Hepatocyte (in vitro differentiated cells): ENCODE data around the gene SLC6A3. TPM values are rescaled to one million over a fixed set of nuclear protein-coding genes. Genes with fewer than 3 reads are reported as not detected.

ENCODE experiments used
- DNase-seq: peaks from one replicate; pipeline ENCODE4 v3.0.0-alpha.2; 2016; ENCODE audit warnings: low spot score
- H2AFZ ChIP-seq: fragments of 200-600 bp; sonication (generic); 2 replicates; pipeline ENCODE4 v1.6.0; 2016; ENCODE audit warnings: antibody characterized with exemption, mild to moderate bottlenecking
- H3K27ac ChIP-seq: fragments of 200-600 bp; sonication (generic); 2 replicates; pipeline ENCODE4 v1.5.1; 2016; ENCODE audit warnings: mild to moderate bottlenecking
- H3K27me3 ChIP-seq: fragments of 200-600 bp; sonication (generic); 2 replicates; pipeline ENCODE4 v1.6.1; 2016
- H3K36me3 ChIP-seq: fragments of 200-600 bp; sonication (generic); replicated peaks from 2 replicates; pipeline ENCODE4 v1.5.1; 2016; ENCODE audit warnings: low read depth; ENCODE audit not compliant: insufficient read depth
- H3K4me1 ChIP-seq: fragments of 200-600 bp; sonication (generic); 2 replicates; pipeline ENCODE4 v1.5.1; 2016; ENCODE audit warnings: mild to moderate bottlenecking, moderate library complexity; ENCODE audit not compliant: insufficient read depth
- H3K4me2 ChIP-seq: fragments of 200-600 bp; sonication (generic); 2 replicates; pipeline ENCODE4 v1.6.0; 2016
- H3K4me3 ChIP-seq: fragments of 200-600 bp; sonication (generic); 2 replicates; pipeline ENCODE4 v1.5.1; 2016; ENCODE audit warnings: mild to moderate bottlenecking
- H3K79me2 ChIP-seq: fragments of 200-600 bp; sonication (generic); 2 replicates; pipeline ENCODE4 v1.6.0; 2017; ENCODE audit warnings: mild to moderate bottlenecking
- H3K9me2 ChIP-seq: fragments of 200-600 bp; sonication (generic); replicated peaks from 2 replicates; pipeline ENCODE4 v1.6.0; 2017; ENCODE audit warnings: mild to moderate bottlenecking; ENCODE audit not compliant: insufficient read depth
- H3K9me3 ChIP-seq: fragments of 200-600 bp; sonication (generic); 2 replicates; pipeline ENCODE4 v1.5.1; 2016; ENCODE audit warnings: low read depth, mild to moderate bottlenecking
- H4K20me1 ChIP-seq: fragments of 200-600 bp; sonication (generic); 2 replicates; pipeline ENCODE4 v1.6.0; 2016; ENCODE audit warnings: mild to moderate bottlenecking; ENCODE audit not compliant: insufficient read depth, poor library complexity, severe bottlenecking
- CTCF ChIP-seq: fragments of 200-600 bp; sonication (generic); IDR thresholded peaks from 2 replicates; pipeline ENCODE4 v1.5.1; 2016; ENCODE audit warnings: antibody characterized with exemption, mild to moderate bottlenecking; ENCODE audit not compliant: poor library complexity
- EZH2 ChIP-seq: fragments of 200-600 bp; sonication (generic); IDR thresholded peaks from 2 replicates; pipeline ENCODE4 v1.6.1; 2016; ENCODE audit warnings: antibody characterized with exemption, mild to moderate bottlenecking, borderline replicate concordance
- EZH2phosphoT487 ChIP-seq: fragments of 200-600 bp; sonication (generic); IDR thresholded peaks from one replicate; pipeline ENCODE4 v1.6.1; 2018; ENCODE audit warnings: antibody characterized with exemption, mild to moderate bottlenecking, low read depth, moderate library complexity; ENCODE audit not compliant: unreplicated experiment, severe bottlenecking
- WGBS: methylation state at CpG from one replicate; pipeline ENCODE4 v1.1.6; 2016; ENCODE audit warnings: low lambda C conversion rate; ENCODE audit errors: missing lambda C conversion rate; 5-methylcytosine and 5-hydroxymethylcytosine counted together
- polyA plus RNA-seq: library from polyadenylated mRNA; unstranded; fragments of >200 nt; fragmentation: Nextera tagmentation; extraction: Ambion mirVana; gene quantifications from 2 replicates; pipeline ENCODE4 v1.2.1, GENCODE V29; 2016
- total RNA-seq: library from RNA; depleted of rRNA; stranded (reverse); fragments of >200 nt; gene quantifications from 2 replicates; pipeline ENCODE4 v1.2.3, GENCODE V29; 2014

The SLC6A3 gene
- total and polyA plus RNA-seq, 2 experiments from 2014 or later = not detected

- no peaks in the 10 kb centered on the region for H4K20me1 ChIP-seq
- WGBS = 86% methylated on average over 23 of the region's 23 CpGs
- H3K36me3 ChIP-seq = no peaks in the 10 kb centered on the region
- H3K4me2 ChIP-seq = no peak overlapping the region
- H3K79me2 ChIP-seq = no peaks in the 10 kb centered on the region
- no peak overlapping the region for H2AFZ ChIP-seq
- no peaks in the 10 kb centered on the region for H3K9me2 ChIP-seq
- no peak overlapping the region for H3K4me3 ChIP-seq
- H3K9me3 ChIP-seq = no peaks in the 10 kb centered on the region
- H3K27me3 ChIP-seq = no peaks in the 10 kb centered on the region
- no peaks in the 10 kb centered on the region for H3K4me1 ChIP-seq
- no peak for DNase-seq
- H3K27ac ChIP-seq = no peak overlapping the region
- TF ChIP-seq EZH2 (no peak), CTCF (no peak), EZH2phosphoT487 (no peak)
These were observed 24.7 kb downstream of the SLC6A3 start for GRCh38 chr5:1420211-1421195.

- no peaks in the 10 kb centered on the region for H3K9me2 ChIP-seq
- no peaks in the 10 kb centered on the region for H3K4me1 ChIP-seq
These were observed 25.6 kb downstream of the SLC6A3 start for GRCh38 chr5:1419476-1420210.

DNA sequence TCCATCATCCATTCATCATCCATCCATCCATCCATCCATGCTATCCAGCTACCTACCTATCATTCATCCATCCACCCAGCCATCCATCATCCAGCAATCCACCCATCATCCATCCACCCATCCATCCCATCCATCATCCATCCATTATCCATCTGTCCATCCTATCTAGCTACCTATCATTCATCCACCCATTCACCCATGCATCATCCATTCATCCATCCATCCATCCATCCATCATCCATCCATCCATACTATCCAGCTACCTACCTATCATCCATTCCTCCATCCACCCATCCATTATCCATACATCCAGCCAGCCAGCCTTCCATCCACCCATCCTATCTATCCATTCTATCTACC, 26.3 kb downstream of the SLC6A3 start:
- no peaks in the 10 kb centered on the region for H3K79me2 ChIP-seq
- H3K9me3 ChIP-seq = no peaks in the 10 kb centered on the region
- H3K4me3 ChIP-seq = no peak overlapping the region
- no peaks in the 10 kb centered on the region for H3K4me1 ChIP-seq
- DNase-seq = no peak
- no peaks in the 10 kb centered on the region for H3K9me2 ChIP-seq
- no peak overlapping the region for H3K4me2 ChIP-seq
- H2AFZ ChIP-seq = no peak overlapping the region
- no peak overlapping the region for H3K27ac ChIP-seq
- TF ChIP-seq EZH2phosphoT487 (no peak), EZH2 (no peak), CTCF (no peak)
- H4K20me1 ChIP-seq = no peaks in the 10 kb centered on the region
- H3K27me3 ChIP-seq = no peaks in the 10 kb centered on the region
- H3K36me3 ChIP-seq = no peaks in the 10 kb centered on the region

More at GRCh38 chr5:1419476-1420210, 25.6 kb downstream of the SLC6A3 start:
- Histone ChIP-seq H3K9me3 (no peaks in the 10 kb centered on the region), H3K36me3 (no peaks in the 10 kb centered on the region), H2AFZ (no peak overlapping the region), H3K27me3 (no peaks in the 10 kb centered on the region), H3K27ac (no peak overlapping the region), H3K79me2 (no peaks in the 10 kb centered on the region), H4K20me1 (no peaks in the 10 kb centered on the region), H3K4me3 (no peak overlapping the region), H3K4me2 (no peak overlapping the region)
- 78% methylated on average over 9 of the region's 11 CpGs for WGBS
- no peak for DNase-seq
- TF ChIP-seq EZH2 (no peak), EZH2phosphoT487 (no peak), CTCF (no peak)
